Tibial artery (tissue), 4 donors: ENCODE measurements around the gene FGB.

Source experiments
- DNase-seq, 2 donors: peaks; one replicate each; pipeline ENCODE4 v3.0.0-alpha.2; 2019
- H3K27ac ChIP-seq, 2 donors: fragments of 200-600 bp; sonication (generic) in 1 of 2; 1 replicate in 1 of 2; 2 replicates in 1 of 2; pipeline ENCODE4 v1.5.1; 2018 to 2019; ENCODE audit warnings: mild to moderate bottlenecking in 1 of 2
- H3K27me3 ChIP-seq, 2 donors: fragments of 200-600 bp; sonication (generic) in 1 of 2; one replicate each; pipeline versions ENCODE4 v1.5.1 to v1.6.0; 2016 to 2019
- H3K36me3 ChIP-seq, 3 donors: fragments of 200-600 bp; sonication (generic) in 2 of 3; one replicate each; pipeline ENCODE4 v1.5.1; 2016 to 2019; ENCODE audit warnings: mild to moderate bottlenecking in 2 of 3
- H3K4me1 ChIP-seq, 4 donors: fragments of 200-600 bp; sonication (generic) in 2 of 4; 1 replicate in 3 of 4; 2 replicates in 1 of 4; pipeline ENCODE4 v1.5.1; 2016 to 2019
- H3K4me3 ChIP-seq, 2 donors: fragments of 200-600 bp; sonication (generic) in 1 of 2; 1 replicate in 1 of 2; 2 replicates in 1 of 2; pipeline ENCODE4 v1.5.1; 2018 to 2019; ENCODE audit warnings: mild to moderate bottlenecking in 2 of 2
- H3K9me3 ChIP-seq, 3 donors: fragments of 200-600 bp; sonication (generic) in 1 of 3; one replicate each; pipeline ENCODE4 v1.5.1; 2016 to 2019
- CTCF ChIP-seq, 2 experiments: fragments of 200-600 bp in 1 of 2; fragments of 450-650 bp in 1 of 2; IDR thresholded peaks; one replicate each; pipeline ENCODE4 v1.5.1; 2017 to 2019; ENCODE audit warnings: antibody characterized with exemption in 2 of 2, mild to moderate bottlenecking in 1 of 2, moderate library complexity in 1 of 2
- intact Hi-C: fragments of 100-400 bp; cut with DNase I; formaldehyde crosslinking; loops from one replicate; pipeline ENCODE4 v1.15.0; 2023; ENCODE audit warnings: low total_unique reads

FGB gene

DNA sequence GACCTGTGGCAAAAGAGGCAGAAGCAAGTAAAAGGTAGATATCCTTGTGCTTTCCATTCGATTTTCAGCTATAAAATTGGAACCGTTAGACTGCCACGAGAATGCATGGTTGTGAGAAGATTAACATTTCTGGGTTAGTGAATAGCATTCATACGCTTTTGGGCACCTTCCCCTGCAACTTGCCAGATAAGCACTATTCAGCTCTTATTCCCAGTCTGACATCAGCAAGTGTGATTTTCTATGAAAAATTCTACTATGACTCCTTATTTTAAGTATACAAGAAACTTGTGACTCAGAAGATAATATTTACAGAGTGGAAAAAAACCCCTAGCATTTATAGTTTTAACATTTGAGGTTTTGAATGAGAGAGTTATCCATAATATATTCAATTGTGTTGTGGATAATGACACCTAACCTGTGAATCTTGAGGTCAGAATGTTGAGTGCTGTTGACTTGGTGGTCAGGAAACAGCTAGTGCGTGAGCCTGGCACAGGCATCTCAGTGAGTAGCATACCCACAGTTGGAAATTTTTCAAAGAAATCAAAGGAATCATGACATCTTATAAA is 3.9 kb downstream of the FGB start:
- no peaks in the 10 kb centered on the region for H3K27me3 ChIP-seq
- no peaks in the 10 kb centered on the region for H3K36me3 ChIP-seq
- no peaks in the 10 kb centered on the region for H3K9me3 ChIP-seq
- intact Hi-C loops = no loop called here
- DNase-seq = no peak
- TF ChIP-seq CTCF (IDR thresholded peaks at IDR 0.05) = no peak
- H3K4me1 ChIP-seq = no peaks in the 10 kb centered on the region
- H3K27ac ChIP-seq = no peak overlapping the region
- H3K4me3 ChIP-seq = no peak overlapping the region

DNA sequence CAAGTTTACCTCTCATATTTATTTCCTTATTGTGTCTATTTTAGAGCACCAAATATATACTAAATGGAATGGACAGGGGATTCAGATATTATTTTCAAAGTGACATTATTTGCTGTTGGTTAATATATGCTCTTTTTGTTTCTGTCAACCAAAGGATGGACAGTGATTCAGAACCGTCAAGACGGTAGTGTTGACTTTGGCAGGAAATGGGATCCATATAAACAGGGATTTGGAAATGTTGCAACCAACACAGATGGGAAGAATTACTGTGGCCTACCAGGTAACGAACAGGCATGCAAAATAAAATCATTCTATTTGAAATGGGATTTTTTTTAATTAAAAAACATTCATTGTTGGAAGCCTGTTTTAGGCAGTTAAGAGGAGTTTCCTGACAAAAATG is 6.2 kb downstream of the FGB start:
- H3K4me3 ChIP-seq = no peak overlapping the region
- intact Hi-C loops = no loop called here
- H3K27me3 ChIP-seq = no peaks in the 10 kb centered on the region
- no peak overlapping the region for H3K27ac ChIP-seq
- H3K4me1 ChIP-seq = no peaks in the 10 kb centered on the region
- no peaks in the 10 kb centered on the region for H3K9me3 ChIP-seq
- TF ChIP-seq CTCF (IDR thresholded peaks at IDR 0.05) = no peak
- DNase-seq = no peak
- H3K36me3 ChIP-seq = no peaks in the 10 kb centered on the region

- TF ChIP-seq CTCF (IDR thresholded peaks at IDR 0.05) = no peak
- Histone ChIP-seq H3K9me3 (no peaks in the 10 kb centered on the region), H3K36me3 (no peaks in the 10 kb centered on the region), H3K4me1 (no peaks in the 10 kb centered on the region), H3K27ac (no peak overlapping the region), H3K4me3 (no peak overlapping the region), H3K27me3 (no peaks in the 10 kb centered on the region)
- intact Hi-C loops = no loop called here
- no peak for DNase-seq
Observed at GRCh38 chr4:154569584-154569983, 6.8 kb downstream of the FGB start.

DNA sequence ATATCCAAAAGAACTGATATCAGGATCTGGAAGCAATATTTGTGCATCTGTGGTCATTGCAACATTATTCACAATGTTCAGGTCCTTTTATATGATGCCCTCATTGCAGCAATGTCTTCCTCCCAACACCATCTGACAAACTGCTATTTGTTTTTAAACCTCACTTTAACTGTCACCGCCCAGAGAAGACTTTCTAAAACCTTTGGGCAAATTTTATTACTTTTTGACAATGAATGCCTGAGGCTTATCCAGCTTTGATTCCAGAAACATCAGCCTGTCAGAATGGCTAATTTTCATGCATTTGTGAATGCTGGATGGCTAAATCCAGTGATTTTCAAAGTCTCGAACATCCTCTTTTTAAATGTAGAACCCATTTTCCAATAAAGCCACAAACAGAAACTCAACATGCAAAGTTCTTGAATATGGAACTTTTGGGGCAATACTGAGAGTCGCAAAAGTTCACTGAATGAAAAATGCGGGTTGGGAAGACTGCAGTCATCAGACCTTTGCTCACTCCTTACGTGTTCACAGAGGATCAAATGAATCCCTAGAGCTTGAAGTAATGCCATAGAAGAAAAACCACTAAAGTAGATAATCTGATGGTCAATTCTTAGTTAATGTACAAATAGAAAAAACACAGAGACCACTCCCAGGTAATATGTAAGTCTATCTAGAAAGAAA is 10.5 kb downstream of the FGB start:
- Histone ChIP-seq H3K4me1 (no peaks in the 10 kb centered on the region), H3K9me3 (no peaks in the 10 kb centered on the region), H3K4me3 (no peak overlapping the region), H3K27ac (no peak overlapping the region), H3K27me3 (peaks cover 0 to 7% of the 10 kb centered on the region in 2 donors), H3K36me3 (no peaks in the 10 kb centered on the region)
- TF ChIP-seq CTCF (IDR thresholded peaks at IDR 0.05) = no peak
- DNase-seq = no peak
- intact Hi-C loops = no loop called here

DNA sequence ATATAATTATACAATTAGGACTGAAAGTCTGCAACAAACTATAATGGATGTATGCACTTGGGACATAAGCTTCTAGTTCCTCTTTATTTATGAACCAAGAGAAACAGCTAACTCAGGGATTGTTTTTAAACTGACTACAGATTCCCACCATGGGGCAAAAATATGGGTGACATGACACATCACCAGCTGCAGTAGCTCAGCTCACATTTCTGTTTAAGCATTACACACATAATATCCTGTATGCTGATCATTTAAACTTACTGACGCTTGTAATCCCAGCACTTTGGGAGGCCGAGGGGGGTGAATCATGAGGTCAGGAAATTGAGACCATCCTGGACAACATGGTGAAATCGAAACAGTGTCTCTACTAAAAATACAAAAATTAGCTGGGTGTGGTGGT is 11.5 kb downstream of the FGB start:
- DNase-seq = no peak
- no peak for TF ChIP-seq CTCF (IDR thresholded peaks at IDR 0.05)
- no peak overlapping the region for H3K4me3 ChIP-seq
- H3K9me3 ChIP-seq = no peaks in the 10 kb centered on the region
- peaks cover 0 to 7% of the 10 kb centered on the region in 2 donors for H3K27me3 ChIP-seq
- no peaks in the 10 kb centered on the region for H3K36me3 ChIP-seq
- no peaks in the 10 kb centered on the region for H3K4me1 ChIP-seq
- intact Hi-C loops = no loop called here
- no peak overlapping the region for H3K27ac ChIP-seq
